ENCODE results near the gene BMAL1.

BMAL1 gene

DNA sequence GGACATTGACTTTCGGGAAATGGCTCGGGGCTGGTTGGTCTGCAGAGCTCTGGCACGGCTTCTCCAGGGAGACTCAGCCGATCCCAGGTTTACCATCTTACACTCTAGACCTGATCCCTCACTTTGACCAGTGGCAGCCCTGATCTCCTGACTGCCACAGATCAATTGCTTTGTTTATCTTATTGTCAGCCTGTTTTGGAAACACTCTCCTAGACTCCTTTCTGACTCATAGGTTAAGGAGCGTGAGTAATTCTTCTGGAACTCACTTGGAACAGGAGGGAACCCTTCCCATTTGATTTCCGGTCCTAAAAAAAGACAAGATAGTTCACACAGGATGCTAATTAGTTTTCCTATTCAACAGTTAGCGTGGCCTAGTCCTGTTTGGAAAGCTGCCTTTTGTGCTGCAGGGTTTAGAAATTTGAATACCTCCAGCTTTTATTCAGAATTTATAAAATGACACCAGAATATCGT, 16.0 kb upstream of the BMAL1 start:
- no peak for DNase-seq (ENCODE audit: low read depth in 3 of 3)

DNA sequence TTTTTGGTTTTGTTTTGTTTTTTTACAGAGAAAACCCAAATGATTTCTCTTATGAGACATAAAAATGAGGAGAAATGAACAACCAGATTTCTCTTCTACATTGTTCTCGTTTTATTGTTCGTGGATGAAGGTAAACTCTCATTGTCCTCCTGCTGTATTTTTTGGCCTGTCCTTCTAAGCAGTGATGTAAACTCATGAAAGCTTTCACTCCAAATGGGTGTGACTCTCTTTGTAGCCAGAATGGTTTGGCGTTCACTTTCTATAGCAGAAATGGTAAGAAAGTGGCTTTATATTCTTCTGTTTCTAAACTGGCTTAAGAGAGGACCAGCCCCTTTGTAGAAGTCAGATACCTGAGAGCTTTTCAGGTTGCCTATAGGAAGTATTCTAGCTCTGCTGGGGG, 15.5 kb upstream of the BMAL1 start:
- DNase-seq (ENCODE audit: low read depth in 3 of 3) = no peak

DNA sequence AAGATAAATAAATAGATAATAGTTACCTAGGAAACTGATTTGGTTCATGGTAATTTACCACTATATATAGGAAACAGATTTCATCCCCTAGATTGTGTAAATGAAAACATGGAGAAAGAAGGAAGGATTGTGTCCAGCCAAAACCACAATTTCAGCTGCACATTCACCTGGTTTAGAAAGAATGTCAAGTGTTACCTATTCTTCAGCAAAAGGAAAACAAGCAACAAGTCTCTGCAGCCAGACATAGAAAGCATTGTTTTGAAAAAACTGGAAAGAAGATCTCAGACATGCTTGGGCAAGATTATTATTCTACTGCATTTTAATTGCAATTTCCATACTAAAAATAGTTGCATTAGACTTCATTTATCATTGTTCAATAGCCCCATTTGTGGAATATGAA, 8.8 kb upstream of the BMAL1 start:
- DNase-seq (ENCODE audit: low read depth in 3 of 3) = no peak

DNA sequence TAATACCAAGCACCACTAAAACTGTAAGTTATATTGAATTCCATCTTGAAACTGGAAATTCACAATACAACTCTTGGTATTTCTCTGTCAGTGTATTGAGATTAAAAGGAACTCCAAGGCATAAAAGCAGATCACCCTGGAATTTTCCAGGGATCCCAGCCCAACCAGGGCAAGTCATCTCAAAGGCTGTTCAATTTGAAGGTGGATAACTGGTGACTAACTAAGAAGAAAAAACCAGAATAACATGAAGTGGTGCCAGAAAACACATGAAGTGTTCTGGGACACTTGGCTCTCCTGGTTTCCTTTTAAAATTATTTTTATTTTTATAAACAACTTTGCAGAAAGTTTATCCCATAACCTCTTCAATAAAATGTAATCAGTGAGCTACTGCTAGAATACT, 7.8 kb upstream of the BMAL1 start:
- DNase-seq (ENCODE audit: low read depth in 3 of 3) = no peak

DNA sequence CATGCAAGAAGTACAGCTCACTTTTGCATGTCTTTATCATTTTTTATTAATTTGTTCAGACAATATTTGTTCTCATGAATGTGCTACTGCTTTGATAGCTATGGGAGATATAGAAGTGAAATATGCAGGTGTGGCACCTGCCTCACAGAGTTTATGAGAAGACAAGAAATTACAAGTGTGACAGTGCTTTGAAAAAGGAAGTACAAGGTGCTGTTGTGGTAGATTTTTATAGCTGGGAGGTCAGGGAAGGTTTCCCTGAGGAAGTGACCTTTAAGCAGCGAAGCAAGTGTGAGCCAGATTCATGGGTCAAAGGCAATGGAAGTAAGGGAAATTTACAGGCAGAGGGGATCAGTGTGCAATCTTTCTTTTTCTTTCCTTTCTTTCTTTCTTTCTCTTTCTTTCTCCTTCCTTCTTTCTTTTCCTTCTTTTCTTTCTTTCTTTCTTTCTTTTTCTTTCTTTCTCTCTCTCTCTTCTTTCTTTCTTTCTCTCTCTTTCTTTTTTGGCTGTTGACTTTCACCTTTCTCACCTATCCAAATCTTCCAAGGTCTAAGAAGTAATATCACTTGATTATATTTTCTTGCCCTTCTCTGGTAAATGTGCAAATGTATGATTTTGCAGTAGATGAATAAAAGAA, 6.4 kb upstream of the BMAL1 start:
- DNase-seq (ENCODE audit: low read depth in 3 of 3) = no peak

DNA sequence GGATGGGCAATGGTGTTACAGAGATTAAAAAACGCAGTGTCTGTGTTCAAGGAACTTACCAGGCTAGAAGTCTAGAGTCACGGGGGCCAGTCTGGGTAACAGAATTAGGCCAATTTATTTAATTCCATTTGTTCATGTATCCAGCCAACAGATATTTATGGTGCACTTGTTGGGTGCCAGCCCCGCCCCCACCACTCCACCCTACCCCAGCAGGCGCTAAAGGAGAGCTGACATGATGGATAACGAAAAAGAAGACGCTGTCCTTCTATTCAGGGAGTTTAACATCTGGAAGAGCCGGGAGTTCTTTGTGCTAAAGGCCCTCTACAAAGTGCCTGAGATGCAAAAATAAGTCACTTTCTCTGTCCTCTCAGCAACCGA, 1.1 kb upstream of the BMAL1 start:
- DNase-seq (ENCODE audit: low read depth in 3 of 3) = no peak

DNA sequence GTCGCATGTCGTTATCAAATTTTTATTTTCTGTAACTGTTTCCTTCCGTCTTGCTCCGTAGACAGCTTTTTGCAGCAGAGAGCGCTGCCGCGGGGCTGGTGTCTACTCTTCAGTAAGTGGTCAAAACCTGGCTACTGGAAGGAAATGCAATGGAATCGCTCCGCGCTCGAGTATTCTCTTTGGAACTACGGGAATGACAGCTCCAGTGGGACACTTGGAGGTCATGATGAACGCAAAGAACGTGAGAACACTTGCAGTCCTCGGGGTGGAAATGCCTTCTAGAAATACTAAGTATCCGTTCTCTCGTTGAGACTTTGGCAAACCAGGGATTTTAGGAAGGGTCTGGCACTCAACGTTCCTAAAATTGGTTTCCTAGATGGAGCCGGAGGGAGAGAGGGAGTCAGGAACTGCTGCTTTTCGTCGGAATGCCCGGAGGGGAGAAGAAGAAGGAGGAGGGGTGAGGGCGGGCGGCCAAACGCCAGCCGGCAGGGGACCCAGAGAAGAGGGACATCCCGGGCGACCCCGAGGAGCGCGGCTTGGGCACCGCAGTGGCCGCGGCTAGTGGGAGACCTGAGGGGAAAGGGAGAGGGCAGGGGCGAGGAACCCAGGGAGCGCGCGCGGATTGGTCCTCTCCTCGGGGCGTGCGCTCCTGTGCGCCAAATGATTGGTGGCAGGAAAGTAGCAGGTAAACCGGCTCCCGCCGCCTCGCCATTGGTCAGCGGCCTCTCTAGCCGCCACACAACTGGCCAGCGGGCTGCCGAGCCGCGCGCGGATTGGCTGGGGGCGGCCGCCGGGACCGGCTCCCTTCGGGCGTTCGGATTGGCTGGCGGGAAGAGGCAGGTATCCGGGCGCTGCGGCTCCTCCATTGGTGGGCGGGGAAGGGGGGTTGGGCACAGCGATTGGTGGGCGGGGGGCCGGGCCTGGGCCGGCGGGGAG, 490 bp upstream of the BMAL1 start:
- DNase-seq (ENCODE audit: low read depth in 3 of 3) = peak; percentile 90 to 94 (median 93)

DNA sequence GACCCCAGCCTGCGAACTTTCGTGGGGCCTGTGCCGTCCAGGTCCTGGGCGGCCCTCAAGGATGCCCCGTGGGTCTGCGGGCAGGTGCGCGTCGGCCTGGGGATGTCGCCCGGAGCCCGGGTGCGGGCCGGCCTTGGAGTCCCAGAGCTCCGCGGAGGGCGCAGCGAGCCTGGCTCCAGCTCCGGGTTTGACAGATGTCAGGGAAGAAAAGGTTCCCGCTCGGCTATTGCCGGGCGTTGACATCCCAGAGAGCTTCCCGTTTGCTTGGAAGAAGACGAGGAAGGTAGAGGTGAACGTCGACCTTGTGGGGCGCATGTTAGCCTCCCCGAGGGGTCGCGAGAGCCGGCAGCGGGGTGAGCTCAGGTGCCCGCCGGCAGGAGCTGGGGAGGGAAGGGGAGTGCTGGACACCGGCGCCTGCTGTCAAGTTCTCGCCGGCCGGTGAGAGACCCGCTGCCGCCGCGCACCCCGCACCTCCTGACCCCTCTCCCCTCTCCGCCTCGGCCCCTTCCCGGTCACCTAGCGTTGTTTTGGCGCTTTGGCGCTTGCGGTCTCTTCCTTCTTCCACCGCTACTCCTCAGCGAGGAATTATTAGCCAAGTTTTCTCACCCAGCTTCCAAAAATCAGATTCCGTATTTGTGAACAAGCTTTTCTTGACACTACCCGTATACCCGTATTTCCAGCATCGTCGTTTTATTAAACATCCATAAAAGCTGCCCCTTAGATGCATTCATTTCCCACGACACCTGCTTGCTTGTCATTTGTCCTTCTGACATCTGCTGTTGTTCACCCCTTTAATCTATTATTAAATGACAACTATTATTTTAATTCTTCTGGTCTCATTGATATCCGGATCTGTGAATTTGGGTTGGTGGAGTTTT, 1.3 kb downstream of the BMAL1 start:
- DNase-seq (ENCODE audit: low read depth in 3 of 3) = no peak

DNA sequence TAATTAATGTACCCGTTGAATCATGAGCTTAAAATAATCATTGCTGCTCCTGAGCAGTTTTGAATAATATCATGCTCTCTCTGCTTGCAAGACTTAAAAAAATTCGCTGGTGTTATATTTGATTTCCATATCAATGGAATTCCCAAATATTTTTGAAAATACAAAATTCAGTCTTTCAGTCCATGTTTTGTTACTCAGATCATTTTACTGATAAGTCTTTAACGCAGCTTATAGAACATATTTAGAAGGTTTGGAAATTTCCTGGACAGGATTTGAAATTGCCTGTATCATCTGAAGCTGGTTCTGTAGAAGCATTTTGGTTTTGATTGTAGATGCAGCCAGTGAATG, 1.9 kb downstream of the BMAL1 start:
- no peak for DNase-seq (ENCODE audit: low read depth in 3 of 3)

DNA sequence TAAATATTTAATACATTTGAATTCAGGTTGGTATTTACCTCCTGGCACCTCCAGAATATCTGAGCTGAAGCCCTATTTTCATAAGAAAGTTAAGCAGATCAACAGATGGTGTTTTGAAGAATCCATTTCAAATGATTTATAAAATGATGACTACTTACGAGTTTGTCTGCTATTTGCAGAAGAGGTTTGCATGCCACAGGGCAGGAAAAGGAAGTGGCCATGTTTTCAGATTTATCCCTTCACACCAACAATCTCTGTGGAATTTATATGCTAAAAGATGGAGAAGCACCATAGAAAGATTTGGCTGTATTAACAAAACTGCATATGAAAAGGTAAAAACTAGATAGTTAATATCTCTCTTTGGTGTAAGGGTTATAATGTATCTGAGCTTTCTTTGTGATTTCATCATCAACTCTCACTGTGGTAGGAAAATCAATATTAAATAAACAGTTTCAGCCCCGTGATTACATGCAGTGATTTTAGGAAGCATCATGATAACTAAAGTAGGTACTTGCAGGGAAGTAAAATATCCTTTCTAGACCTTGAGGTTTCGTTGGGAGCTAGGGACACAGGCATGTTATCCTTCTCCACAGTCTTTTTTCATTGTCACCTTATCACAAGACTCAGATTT, 2.6 kb downstream of the BMAL1 start:
- DNase-seq (ENCODE audit: low read depth in 3 of 3) = no peak

DNA sequence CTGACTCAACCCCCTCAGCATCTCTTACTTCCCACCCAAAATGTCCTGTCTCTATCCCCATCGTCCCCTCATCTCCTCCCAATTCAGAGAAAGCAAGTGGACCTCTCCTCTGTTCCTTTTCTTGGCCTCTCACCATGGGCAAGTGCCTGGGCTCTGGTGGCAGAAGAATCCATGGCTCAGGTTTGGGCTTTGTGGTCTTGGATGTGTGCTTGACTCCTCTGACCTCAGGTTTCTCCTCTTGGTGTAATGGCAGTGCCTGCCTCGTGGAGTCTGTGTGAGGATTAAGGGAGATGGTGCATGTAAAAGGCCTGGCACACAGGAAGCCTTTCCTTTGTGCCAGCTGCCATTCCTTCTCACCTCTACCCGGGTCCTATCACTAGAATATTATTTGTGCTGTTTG, 3.2 kb downstream of the BMAL1 start:
- DNase-seq (ENCODE audit: low read depth in 3 of 3) = no peak

DNA sequence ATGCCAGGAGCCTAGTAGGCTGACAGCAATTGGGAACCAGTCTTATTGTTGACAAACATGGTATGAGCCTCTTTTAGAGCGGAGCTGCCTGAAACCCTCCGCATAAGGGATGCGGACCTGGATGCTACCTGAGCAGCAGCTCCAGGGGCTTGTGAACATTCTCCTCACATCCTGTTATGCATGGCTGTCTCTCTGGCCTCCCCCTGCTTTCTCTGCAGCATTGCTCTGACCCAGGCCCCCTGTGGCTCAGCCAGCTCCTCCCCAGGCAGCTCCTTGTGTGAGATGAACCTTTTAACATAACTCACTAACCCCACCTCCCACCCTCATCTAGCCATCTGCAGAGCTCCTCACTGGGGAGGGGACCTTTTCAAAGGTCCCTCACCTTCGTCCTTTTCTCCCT, 6.0 kb downstream of the BMAL1 start:
- DNase-seq (ENCODE audit: low read depth in 3 of 3) = no peak

DNA sequence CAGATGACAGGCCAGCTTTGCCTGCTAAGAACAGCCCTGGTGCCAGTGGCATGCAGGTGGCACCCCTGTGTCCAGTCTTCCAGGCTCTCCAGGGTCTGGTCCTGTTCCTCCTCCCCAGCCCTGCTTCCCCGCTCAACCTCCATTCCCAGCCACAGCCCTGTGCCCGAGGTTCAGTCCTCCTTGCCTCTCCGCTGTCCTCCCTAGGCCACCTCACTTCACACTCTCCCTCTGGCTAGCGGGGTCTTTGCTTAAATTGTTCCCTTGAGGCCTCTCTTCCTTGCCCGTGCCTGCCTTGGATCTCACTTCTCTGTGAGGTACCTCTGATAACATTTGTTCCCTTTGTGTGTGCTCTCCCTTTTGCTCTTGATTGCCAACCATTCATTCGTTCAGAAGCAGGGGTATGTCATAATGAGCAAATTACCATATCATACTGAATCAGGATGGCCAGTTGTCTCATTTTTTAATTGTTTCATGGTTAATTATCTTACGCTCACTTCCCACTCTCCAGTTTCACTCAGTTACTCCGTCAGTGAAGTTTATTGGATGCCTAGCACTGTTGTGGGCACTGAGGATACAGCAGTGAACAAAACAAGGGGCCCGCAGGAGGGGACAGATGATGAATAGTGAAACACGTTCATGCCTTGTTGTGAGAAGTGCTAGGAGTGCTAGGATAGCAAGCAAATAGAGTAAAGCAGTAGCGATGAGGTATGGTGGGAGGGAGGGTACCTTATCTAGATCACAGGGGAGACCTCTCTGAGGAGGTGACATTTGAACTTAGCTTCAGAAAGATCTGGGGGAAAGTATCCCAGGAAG, 7.4 kb downstream of the BMAL1 start:
- no peak for DNase-seq (ENCODE audit: low read depth in 3 of 3)

DNA sequence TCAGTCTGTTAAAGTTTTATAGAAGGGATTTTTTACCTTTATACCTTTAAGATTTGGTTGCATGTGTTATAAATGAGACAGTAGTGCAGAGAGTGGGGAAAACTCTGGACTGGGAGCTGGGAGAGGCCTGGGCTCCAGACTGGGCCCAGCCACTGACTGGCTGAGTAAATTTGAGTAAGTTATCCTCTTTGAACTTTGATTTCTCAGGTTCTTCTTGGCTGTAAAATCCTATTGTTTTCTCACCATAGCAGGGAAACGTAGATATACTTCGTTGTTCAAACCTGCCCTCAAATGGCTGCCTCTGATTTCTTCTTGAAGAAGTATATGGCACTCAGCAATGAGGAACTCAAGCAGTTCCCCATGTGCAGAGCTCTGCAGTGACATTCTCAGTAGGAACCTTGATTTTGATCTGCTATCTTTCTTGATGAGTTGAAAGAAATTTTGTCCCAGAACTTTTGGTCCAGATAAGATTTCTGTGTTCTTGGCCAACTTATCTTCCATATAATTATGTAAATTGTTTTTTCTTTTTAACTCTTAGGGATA, 8.8 kb downstream of the BMAL1 start:
- no peak for DNase-seq (ENCODE audit: low read depth in 3 of 3)

DNA sequence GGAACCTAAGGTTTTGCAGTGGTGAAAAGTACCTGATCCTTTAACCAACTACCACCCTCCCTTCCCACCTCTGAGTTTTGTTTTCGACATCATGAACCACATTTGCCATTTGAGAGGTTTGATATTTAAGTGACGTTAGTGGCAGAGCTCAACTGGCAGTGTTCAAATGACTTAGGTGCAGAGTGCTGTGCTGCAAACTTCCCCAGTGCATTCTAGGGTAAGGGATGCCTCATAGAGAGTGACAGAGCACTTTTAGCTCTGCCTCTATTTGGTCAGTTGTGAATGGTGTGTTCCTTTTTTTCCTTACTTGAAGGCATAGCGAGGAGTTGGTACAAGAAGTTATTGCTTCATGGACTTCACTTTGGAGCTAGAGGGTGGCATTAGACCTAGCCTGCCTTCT, 9.4 kb downstream of the BMAL1 start:
- DNase-seq (ENCODE audit: low read depth in 3 of 3) = no peak

DNA sequence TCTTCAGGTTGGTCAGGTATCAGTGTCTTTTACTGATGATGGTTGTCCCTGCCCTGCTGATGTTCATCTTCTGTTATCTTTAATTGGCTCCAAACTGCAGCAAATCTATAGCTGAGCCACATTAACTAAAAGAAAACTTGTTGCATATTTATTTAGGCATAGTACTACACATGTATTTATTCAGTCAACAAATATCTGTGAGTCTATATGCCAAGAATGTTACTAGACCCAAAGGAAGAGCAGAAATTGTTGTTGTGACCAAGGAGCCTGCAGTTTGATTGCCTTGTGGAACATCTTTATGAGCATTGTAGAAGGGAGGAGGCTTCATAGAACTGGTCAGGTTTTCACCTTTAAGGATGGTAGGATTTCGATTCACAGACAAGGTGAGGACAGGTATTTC, 10.1 kb downstream of the BMAL1 start:
- no peak for DNase-seq (ENCODE audit: low read depth in 3 of 3)

DNA sequence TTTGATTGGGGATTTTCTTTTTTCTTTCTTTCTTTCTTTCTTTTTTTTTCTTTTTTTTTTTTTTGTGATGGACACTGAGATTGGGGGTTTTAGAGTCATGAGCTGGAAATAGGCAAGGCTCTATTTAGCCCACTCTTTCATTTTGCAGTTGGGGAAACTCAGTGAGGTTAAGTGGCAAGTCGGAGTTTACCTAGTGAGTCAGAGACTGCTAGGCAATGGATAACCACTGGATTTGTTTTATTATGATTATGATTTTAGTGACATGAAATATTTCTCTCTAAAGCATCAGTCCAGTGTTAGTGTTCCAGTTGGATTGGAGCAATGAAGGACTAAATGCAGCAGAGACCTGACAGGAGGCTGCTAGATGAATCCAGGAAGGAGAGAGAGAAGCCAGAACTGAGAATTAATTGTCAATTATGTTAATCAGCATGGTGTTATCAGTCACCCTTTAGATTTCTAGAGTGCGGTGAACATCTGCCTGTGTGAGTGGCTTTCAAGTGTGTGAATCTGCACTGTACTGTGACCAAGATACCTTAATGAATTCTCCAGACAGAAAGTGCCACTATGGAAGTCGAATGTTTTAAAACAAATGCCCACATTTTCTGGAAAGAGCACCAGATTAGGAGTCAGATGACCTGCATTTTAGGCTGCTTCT, 10.9 kb downstream of the BMAL1 start:
- DNase-seq (ENCODE audit: low read depth in 3 of 3) = no peak

DNA sequence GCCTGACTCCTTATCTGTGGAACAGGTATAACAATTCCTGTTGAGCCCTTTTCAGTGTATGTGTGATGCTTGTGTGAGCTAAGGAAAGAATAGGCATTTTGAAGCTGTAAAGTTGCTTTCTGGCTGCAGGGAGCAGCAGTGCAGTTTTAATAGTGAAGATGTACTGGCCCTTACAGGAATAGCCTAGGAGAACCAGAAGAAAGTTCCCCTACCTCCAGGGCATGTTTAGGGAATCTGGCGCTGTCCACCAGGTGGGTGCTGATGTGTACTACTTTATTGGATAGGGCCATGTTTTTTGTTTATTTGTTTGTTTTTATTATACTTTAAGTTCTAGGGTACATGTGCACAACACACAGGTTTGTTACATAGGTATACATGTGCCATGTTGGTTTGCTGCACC, 11.5 kb downstream of the BMAL1 start:
- DNase-seq (ENCODE audit: low read depth in 3 of 3) = no peak

DNA sequence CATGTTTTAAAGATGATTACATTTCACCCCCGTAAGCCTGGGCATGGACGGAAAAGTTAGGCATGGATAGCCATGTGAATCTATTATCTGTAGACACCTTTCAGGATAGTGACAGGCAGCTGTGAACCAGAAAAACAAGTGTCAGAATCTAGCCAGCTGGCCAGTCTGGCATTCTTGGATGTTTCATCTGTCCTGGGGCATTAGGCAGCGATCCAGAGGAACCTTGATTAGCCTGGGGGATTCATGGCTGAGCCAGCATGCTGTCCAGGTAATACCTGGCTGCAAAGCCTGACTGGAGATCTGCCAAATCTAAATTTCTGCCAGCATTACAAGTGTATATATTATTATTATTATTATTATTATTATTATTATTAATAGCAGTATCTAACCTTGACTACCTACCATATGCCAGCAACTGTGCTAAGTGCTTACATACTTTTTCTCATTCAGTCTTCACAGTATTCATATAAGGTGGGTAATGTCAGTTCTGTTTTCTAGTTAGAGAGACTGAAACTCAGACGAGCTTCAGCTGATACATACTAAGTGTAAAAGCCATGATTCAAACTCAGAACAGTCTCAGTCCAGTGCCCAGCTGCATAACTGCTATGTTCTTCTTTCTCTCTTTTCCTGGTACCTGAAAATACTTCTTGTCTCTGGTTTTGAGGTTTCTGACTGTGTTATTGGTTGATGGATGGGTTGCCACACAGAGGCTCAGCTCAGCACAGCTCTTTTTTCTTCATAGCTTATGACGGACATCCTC, 12.8 kb downstream of the BMAL1 start:
- DNase-seq (ENCODE audit: low read depth in 3 of 3) = no peak

DNA sequence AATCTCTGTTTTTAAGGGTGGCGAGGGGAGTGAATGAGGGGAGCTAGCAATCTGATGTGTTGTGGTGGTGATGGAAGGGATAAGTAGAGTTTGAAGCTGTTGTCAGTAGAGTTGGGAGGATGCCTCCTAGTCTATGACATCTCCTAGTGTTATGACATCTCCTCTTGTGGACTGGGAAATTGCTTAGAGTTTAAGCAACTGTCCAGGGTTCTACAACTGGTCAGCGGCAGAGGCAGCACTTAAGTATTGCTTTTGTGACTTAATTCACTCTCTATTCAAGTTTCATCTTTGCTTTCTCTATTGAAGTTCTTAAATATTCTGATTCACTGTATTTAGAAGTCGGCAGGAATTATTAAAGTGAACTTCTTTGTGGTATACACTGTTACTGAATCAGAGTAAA, 13.8 kb downstream of the BMAL1 start:
- no peak for DNase-seq (ENCODE audit: low read depth in 3 of 3)

Data from stimulated activated CD4-positive, alpha-beta T cell treated with anti-CD3 and anti-CD28 coated beads, TNF-alpha, amount 100 ng/mL, for 4 hours (primary cell).